HG03039 (cell line): ENCODE measurements around the gene FBXL4.

Experiments used
- ATAC-seq: cut with Tn5 transposase; IDR thresholded peaks from one replicate; pipeline ENCODE4 v1.9.1; 2021; ENCODE audit warnings: mild to moderate bottlenecking, moderate library complexity; ENCODE audit not compliant: unreplicated experiment

FBXL4 gene

DNA sequence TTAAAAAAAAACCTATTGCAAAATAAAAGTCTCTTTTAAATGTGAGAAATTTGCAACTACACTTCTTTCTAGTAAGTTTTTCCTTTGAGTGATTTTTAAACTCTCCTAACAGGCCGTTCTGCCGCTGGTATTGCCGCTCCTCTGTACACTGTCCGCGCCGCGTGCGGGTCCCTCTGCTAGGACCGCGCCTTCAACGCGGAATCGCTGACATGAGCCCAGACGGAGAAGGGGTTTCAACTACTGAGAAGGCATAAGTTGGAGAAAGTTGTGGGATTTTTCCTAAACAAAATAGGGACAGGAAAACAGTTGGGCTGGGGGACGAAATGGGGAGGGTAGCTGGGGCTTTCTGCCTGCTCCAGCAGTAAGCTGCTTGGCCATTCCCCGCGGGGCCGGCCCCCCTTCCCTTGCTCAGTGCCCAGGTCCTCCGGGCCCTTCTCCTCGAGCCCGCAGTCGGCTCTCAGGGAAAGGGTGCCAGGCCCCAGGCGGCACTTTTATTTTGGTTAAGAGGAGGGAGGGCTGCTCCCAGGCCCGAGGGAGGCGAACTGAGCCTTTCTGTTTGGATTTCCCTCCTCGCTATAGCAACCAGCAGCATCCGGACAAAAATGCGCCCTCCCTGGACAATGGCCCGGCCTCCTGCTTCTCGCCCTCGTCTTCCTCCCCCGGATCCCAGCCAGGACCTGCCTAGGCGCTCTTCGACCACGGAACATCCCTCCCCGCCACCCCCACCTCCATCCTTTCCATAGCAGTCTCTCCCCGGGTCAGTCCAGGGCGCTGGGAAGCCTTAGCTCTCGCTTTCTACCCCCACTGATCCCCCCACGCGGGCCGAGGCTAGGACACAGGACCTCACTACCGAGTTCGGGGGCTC, 120.2 kb downstream of the FBXL4 start:
- no peak for ATAC-seq

DNA sequence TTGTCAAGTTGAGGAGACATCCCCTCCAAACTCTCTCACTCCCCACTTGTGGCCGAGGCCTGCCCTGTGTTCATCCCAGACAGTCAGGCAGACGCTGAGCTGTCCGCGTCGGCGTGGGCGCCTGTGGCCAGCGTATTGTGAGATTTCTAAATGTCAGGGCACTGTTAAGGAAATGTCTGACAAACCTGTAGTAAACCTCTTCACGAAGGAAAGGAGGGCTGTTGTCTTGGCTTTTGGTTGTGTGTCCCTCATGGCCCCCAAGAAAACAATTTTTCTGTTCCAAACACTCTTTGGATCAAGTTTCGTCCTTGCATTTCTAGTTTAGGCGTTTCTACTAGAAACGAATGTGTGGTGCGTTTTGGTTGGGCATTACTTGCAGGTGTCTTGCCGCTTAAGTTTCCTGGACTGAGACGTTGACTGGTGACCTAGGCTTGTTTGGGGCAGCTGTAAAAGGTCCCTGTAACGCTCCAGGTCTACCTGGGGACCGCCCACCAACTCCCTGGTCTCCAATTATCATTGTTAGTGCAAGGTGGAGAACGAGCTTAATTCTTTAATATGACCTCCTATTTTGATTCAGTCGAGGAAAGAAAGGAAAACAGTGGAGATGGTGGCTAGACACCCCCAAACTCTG, 122.0 kb downstream of the FBXL4 start:
- no peak for ATAC-seq

DNA sequence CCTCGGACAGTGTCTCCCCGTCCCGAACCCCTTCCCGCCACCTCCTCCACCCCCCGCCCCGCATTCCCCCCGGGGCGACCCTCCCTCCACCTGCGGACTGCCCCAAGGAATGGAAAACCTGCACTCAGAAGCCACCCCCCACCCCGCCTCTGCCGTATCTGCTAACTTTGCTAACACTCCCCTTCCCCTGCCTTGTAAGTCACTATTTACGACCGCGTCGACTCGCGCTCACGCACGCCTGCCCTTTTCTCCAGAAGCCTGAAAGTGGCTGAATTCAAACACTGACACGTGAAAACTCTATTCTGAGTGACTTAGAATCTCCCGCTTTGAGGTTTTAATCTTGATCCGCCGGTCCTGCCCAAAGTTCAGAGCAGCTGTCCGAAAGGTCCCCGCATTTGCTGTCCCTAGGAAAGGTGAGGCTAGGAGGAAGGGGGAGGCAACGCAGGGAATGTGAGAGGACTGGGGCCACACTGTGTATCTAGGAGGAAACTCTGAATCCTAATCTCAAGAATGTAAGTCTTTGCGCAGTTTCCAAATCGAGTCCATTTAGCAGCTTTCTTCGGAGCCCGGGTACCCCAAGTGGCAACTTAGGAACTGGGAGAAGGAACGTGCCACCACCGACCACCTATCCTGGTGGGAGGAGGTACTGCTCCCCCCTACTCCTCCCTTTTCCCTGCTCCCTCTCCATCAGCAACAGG, 122.7 kb downstream of the FBXL4 start:
- no peak for ATAC-seq

- ATAC-seq: no peak
These were observed 123.4 kb downstream of the FBXL4 start for GRCh38 chr6:98824162-98824901.

DNA sequence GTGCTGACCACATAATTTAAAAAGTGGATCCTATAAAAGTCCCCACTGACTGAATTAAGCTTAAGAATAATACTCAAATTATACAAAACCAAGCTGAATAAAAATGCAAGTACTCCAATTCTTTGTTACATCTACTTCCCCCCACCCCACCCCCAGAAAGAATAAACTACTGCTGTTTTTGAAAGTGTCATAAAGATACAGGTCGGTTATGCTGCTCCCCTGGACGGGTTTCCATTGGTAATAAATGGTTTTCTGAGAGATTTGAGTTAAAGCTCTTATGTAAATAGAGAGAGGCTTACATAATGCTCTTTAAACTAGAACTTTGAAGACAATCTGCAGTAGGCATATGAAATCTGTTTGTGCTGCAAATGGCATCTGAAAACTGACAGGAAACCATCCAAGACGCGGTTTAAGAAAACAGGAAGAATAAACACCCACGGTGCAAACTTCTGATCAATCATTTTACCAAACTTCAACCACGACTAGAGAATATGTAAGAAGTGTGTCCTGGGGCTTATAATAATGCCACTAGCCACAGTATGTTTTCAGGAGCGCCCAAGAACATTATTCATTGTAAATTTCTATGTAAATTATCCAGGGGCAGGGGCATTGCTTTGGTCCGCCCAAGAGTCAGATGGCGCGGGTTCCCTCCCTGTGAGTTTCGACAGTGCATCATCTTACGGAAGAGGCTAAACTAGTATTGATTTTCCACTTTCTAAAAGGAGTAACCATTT, 124.2 kb downstream of the FBXL4 start:
- ATAC-seq: no peak

- ATAC-seq: no peak
These were observed 125.9 kb downstream of the FBXL4 start for GRCh38 chr6:98821756-98822405.
